Caco-2 (cell line): ENCODE measurements around the gene PIGV. TPM values are rescaled to one million over a fixed set of nuclear protein-coding genes. Genes with fewer than 3 reads are reported as not detected.

Experiments
- BruUV-seq: library from RNA; stranded (reverse); fragments of 400-500 nt; replicated peaks from 2 replicates; lab custom pipeline; 2021; lab: Mats Ljungman, UMichigan
- CTCF ChIA-PET: fragments of 300-600 bp; sonication (Branson Sonifier 250); formaldehyde crosslinking; loops from one replicate; lab custom pipeline; 2022; ENCODE audit warnings: antibody characterized with exemption; lab: Charles Lee
- POLR2A ChIA-PET: fragments of 300-600 bp; sonication (Branson Sonifier 250); formaldehyde crosslinking; loops from one replicate; lab custom pipeline; 2022; ENCODE audit warnings: antibody characterized with exemption; lab: Charles Lee
- DNase-seq, 2 experiments: peaks; one replicate each; pipeline versions ENCODE4 v3.0.0 to v3.0.0-alpha.2; 2020 to 2022
- H3K27me3 ChIP-seq: replicated peaks from 2 replicates; pipeline ENCODE4 v1.6.0; 2011; ENCODE audit warnings: low read length; ENCODE audit not compliant: control insufficient read depth, insufficient read depth
- H3K36me3 ChIP-seq: 2 replicates; pipeline ENCODE4 v1.5.1; 2011; ENCODE audit warnings: low read length; ENCODE audit not compliant: control insufficient read depth, insufficient read depth
- H3K4me1 ChIP-seq: fragments of 250-450 bp; sonication (Bioruptor Pico); 2 replicates; pipeline ENCODE4 v1.5.1; 2020; ENCODE audit warnings: mild to moderate bottlenecking
- H3K4me3 ChIP-seq: 2 replicates; pipeline ENCODE4 v1.5.1; 2011; ENCODE audit warnings: low read depth, mild to moderate bottlenecking, control low read depth, low read length
- H3K9me3 ChIP-seq: fragments of 250-450 bp; sonication (Bioruptor Pico); 2 replicates; pipeline ENCODE4 v1.5.1; 2020; ENCODE audit warnings: mild to moderate bottlenecking, moderate library complexity
- H3K27ac Mint-ChIP-seq: one replicate; pipeline ENCODE4 v1.8.0; 2022; ENCODE audit warnings: mixed read lengths; ENCODE audit not compliant: unreplicated experiment
- H3K27me3 Mint-ChIP-seq: one replicate; pipeline ENCODE4 v1.8.0; 2022; ENCODE audit warnings: mixed read lengths; ENCODE audit not compliant: insufficient read depth, unreplicated experiment
- H3K36me3 Mint-ChIP-seq: one replicate; pipeline ENCODE4 v1.8.0; 2022; ENCODE audit warnings: mild to moderate bottlenecking, mixed read lengths; ENCODE audit not compliant: insufficient read depth, unreplicated experiment
- H3K4me1 Mint-ChIP-seq: one replicate; pipeline ENCODE4 v1.8.0; 2022; ENCODE audit warnings: low read depth, mixed read lengths; ENCODE audit not compliant: unreplicated experiment
- H3K4me3 Mint-ChIP-seq: one replicate; pipeline ENCODE4 v1.8.0; 2022; ENCODE audit warnings: mild to moderate bottlenecking, moderate library complexity, mixed read lengths; ENCODE audit not compliant: unreplicated experiment
- H3K9me3 Mint-ChIP-seq: one replicate; pipeline ENCODE4 v1.8.0; 2022; ENCODE audit warnings: mixed read lengths; ENCODE audit not compliant: unreplicated experiment
- CTCF ChIP-seq, 2 experiments: fragments of 200-600 bp in 1 of 2; IDR thresholded peaks; 1 replicate in 1 of 2; 2 replicates in 1 of 2; pipeline versions ENCODE4 v1.5.1 to v1.8.0; 2011 to 2022; ENCODE audit warnings: antibody characterized with exemption in 1 of 2, control low read depth in 1 of 2, inconsistent platforms in 1 of 2, low read depth in 1 of 2, low read length in 1 of 2, mild to moderate bottlenecking in 1 of 2, moderate library complexity in 1 of 2; ENCODE audit not compliant: insufficient read depth in 1 of 2, severe bottlenecking in 1 of 2, unreplicated experiment in 1 of 2
- intact Hi-C: fragments of 100-400 bp; cut with micrococcal nuclease; formaldehyde crosslinking; loops from one replicate; pipeline ENCODE4 v1.10.0; 2022; ENCODE audit not compliant: unreplicated experiment
- total RNA-seq: library from RNA; stranded (reverse); gene quantifications from 2 replicates; pipeline ENCODE4 v1.2.3, GENCODE V29; 2022

The PIGV gene
- total RNA-seq, 1 experiment from 2014 or later: 10.0 TPM

GRCh38 chr1:26779098-26779668 lies 8.6 kb upstream of the PIGV start:
- ChIA-PET CTCF (no interaction called here), POLR2A (no interaction called here)
- H3K36me3 Mint-ChIP-seq: peaks cover 89% of the 10 kb centered on the region
- DNase-seq: no peak
- H3K27me3 Mint-ChIP-seq: no peaks in the 10 kb centered on the region
- H3K27me3 ChIP-seq: no peaks in the 10 kb centered on the region
- H3K4me3 Mint-ChIP-seq: no peak overlapping the region
- peak overlapping the region; percentile 10 for H3K27ac Mint-ChIP-seq
- H3K9me3 ChIP-seq: no peaks in the 10 kb centered on the region
- H3K9me3 Mint-ChIP-seq: no peaks in the 10 kb centered on the region
- peaks cover 22% of the 10 kb centered on the region for H3K4me1 Mint-ChIP-seq
- intact Hi-C loops: no loop called here
- no TSS peak for BruUV-seq
- H3K36me3 ChIP-seq: peaks cover 1% of the 10 kb centered on the region
- H3K4me3 ChIP-seq: no peak overlapping the region
- TF ChIP-seq CTCF (IDR thresholded peaks at IDR 0.05; ENCODE audit: insufficient read depth in 1 of 2, low read depth in 1 of 2, low read length in 1 of 2, severe bottlenecking in 1 of 2, unreplicated experiment in 1 of 2): no peak
- H3K4me1 ChIP-seq: peaks cover 20% of the 10 kb centered on the region

GRCh38 chr1:26780344-26780957 lies 7.3 kb upstream of the PIGV start:
- Mint-ChIP-seq H3K4me3 (no peak overlapping the region), H3K27ac (no peak overlapping the region), H3K27me3 (no peaks in the 10 kb centered on the region), H3K9me3 (no peaks in the 10 kb centered on the region), H3K4me1 (peaks cover 30% of the 10 kb centered on the region), H3K36me3 (peaks cover 76% of the 10 kb centered on the region)
- peaks cover 32% of the 10 kb centered on the region for H3K4me1 ChIP-seq
- H3K36me3 ChIP-seq: peaks cover 1% of the 10 kb centered on the region
- POLR2A ChIA-PET: interaction anchor here (0.6 kb wide), 1 partner anchor 14 kb away, joined by 4 read pairs; no protein-coding TSS in a partner anchor
- no TSS peak for BruUV-seq
- no peaks in the 10 kb centered on the region for H3K9me3 ChIP-seq
- DNase-seq: no peak
- no peak overlapping the region for H3K4me3 ChIP-seq
- intact Hi-C loops: no loop called here
- no peak for TF ChIP-seq CTCF (IDR thresholded peaks at IDR 0.05; ENCODE audit: insufficient read depth in 1 of 2, low read depth in 1 of 2, low read length in 1 of 2, severe bottlenecking in 1 of 2, unreplicated experiment in 1 of 2)
- H3K27me3 ChIP-seq: no peaks in the 10 kb centered on the region
- CTCF ChIA-PET: no interaction called here

- CTCF ChIA-PET: interaction anchor here (0.7 to 1.1 kb wide), 2 partner anchors 52 to 69 kb away, joined by 3 to 4 read pairs; no protein-coding TSS in a partner anchor
- no peak overlapping the region for H3K4me3 Mint-ChIP-seq
- H3K4me1 Mint-ChIP-seq: peaks cover 38% of the 10 kb centered on the region
- intact Hi-C loops: no loop called here
- Histone ChIP-seq H3K4me1 (peaks cover 41% of the 10 kb centered on the region), H3K36me3 (peaks cover 1% of the 10 kb centered on the region), H3K4me3 (no peak overlapping the region), H3K9me3 (no peaks in the 10 kb centered on the region), H3K27me3 (no peaks in the 10 kb centered on the region)
- DNase-seq: no peak
- H3K9me3 Mint-ChIP-seq: no peaks in the 10 kb centered on the region
- H3K36me3 Mint-ChIP-seq: peaks cover 68% of the 10 kb centered on the region
- no peak overlapping the region for H3K27ac Mint-ChIP-seq
- no peak for TF ChIP-seq CTCF (IDR thresholded peaks at IDR 0.05; ENCODE audit: insufficient read depth in 1 of 2, low read depth in 1 of 2, low read length in 1 of 2, severe bottlenecking in 1 of 2, unreplicated experiment in 1 of 2)
- TSS peak; percentile 27 for BruUV-seq
- no peaks in the 10 kb centered on the region for H3K27me3 Mint-ChIP-seq
- POLR2A ChIA-PET: no interaction called here
Measured at GRCh38 chr1:26781206-26781825, 6.4 kb upstream of the PIGV start.
